ENCODE data around the gene IFT172.

IFT172 gene

GRCh38 chr2:27489118-27489497 lies 435 bp downstream of the IFT172 start:
- Histone ChIP-seq H3K4me1 (ENCODE audit: insufficient read depth, low read length) (peaks cover 11% of the 10 kb centered on the region), H3K27ac (ENCODE audit: low read depth, low read length) (peak overlapping the region; percentile 84), H3K9ac (ENCODE audit: low read length) (peak overlapping the region; percentile 77), H3K27me3 (ENCODE audit: control insufficient read depth in 1 of 2, insufficient read depth in 2 of 2, low read length in 2 of 2) (peaks cover 0 to 3% of the 10 kb centered on the region in 2 donors), H3K9me3 (ENCODE audit: low read length) (no peaks in the 10 kb centered on the region), H3K4me3 (ENCODE audit: low read depth in 1 of 2, low read length in 2 of 2) (peak overlapping the region; percentile 73 to 99), H3K36me3 (ENCODE audit: insufficient read depth, low read length) (peaks cover 12% of the 10 kb centered on the region)

DNA sequence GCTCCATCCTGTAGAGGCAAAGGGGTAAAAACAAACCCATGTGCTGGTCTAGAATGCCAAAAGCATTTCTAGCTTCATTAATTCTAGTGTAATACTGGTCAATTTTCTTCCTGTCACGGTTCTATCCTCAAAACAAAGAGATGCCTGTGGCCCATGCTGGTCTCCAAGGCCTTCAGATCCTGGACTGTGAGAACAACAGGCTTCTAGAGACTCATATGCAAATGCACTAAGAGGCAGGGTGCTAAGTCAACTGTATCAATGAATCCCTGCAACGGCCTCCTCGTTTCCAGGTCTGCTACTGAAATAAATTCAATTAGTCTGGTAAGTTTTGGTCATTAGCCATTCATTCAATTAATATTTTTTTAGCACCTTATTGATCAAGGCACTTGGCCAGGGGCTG lies 4.0 kb downstream of the IFT172 start:
- peaks cover 11% of the 10 kb centered on the region for H3K4me1 ChIP-seq (ENCODE audit: insufficient read depth, low read length)
- H3K4me3 ChIP-seq (ENCODE audit: low read depth in 1 of 2, low read length in 2 of 2), result no peak overlapping the region
- no peaks in the 10 kb centered on the region for H3K9me3 ChIP-seq (ENCODE audit: low read length)
- H3K27ac ChIP-seq (ENCODE audit: low read depth, low read length), result no peak overlapping the region
- H3K9ac ChIP-seq (ENCODE audit: low read length), result no peak overlapping the region
- H3K36me3 ChIP-seq (ENCODE audit: insufficient read depth, low read length), result peaks cover 33% of the 10 kb centered on the region
- no peaks in the 10 kb centered on the region for H3K27me3 ChIP-seq (ENCODE audit: control insufficient read depth in 1 of 2, insufficient read depth in 2 of 2, low read length in 2 of 2)

DNA sequence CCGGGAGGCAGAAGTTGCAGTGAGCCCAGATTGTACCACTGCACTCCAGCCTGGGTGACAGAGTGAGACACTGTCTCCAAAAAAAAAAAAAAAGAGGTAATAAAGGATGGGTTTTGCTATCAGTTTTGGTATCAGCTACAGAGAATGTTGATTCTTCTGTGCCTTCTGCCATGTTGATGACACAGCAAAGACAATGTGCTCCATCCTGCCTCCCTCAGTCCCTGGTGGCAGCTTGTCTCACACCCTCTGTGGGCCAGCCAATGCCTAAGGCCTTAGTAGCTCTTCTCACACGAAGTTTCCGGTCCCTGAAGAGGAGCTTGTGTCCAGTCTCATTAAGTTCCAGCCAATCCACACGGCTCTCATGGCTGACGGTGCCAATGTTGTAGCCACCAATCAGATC lies 17.6 kb downstream of the IFT172 start:
- peaks cover 25% of the 10 kb centered on the region for H3K36me3 ChIP-seq (ENCODE audit: insufficient read depth, low read length)
- H3K9ac ChIP-seq (ENCODE audit: low read length), result no peak overlapping the region
- no peaks in the 10 kb centered on the region for H3K4me1 ChIP-seq (ENCODE audit: insufficient read depth, low read length)
- H3K4me3 ChIP-seq (ENCODE audit: low read depth in 1 of 2, low read length in 2 of 2), result no peak overlapping the region
- H3K9me3 ChIP-seq (ENCODE audit: low read length), result no peaks in the 10 kb centered on the region
- H3K27me3 ChIP-seq (ENCODE audit: control insufficient read depth in 1 of 2, insufficient read depth in 2 of 2, low read length in 2 of 2), result no peaks in the 10 kb centered on the region
- H3K27ac ChIP-seq (ENCODE audit: low read depth, low read length), result no peak overlapping the region

GRCh38 chr2:27464443-27464842 lies 25.1 kb downstream of the IFT172 start:
- H3K36me3 ChIP-seq (ENCODE audit: insufficient read depth, low read length), result peaks cover 23% of the 10 kb centered on the region
- H3K27ac ChIP-seq (ENCODE audit: low read depth, low read length), result no peak overlapping the region
- H3K9ac ChIP-seq (ENCODE audit: low read length), result no peak overlapping the region
- no peaks in the 10 kb centered on the region for H3K27me3 ChIP-seq (ENCODE audit: control insufficient read depth in 1 of 2, insufficient read depth in 2 of 2, low read length in 2 of 2)
- H3K4me1 ChIP-seq (ENCODE audit: insufficient read depth, low read length), result no peaks in the 10 kb centered on the region
- H3K9me3 ChIP-seq (ENCODE audit: low read length), result no peaks in the 10 kb centered on the region
- H3K4me3 ChIP-seq (ENCODE audit: low read depth in 1 of 2, low read length in 2 of 2), result no peak overlapping the region

DNA sequence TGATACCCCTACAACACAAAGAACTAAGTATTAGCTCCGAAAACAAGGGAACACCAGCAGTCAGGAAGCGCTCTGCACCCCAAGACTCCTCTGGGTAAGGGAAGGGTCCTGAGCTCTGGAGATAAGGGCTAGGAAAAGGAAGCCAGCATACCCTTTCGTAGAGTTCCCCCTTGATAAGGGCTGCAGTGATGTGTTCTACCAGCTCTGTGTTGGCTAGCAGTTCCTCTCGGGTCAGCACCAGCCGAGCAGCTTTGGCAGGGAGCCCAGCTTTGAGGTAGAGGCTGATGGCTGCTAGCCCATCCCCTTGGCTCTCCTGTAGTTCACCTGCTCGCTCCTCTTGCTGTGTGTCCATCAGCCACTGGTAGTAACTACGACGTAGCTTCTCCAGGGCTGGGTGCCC lies 28.4 kb downstream of the IFT172 start:
- Histone ChIP-seq H3K4me1 (ENCODE audit: insufficient read depth, low read length) (no peaks in the 10 kb centered on the region), H3K27me3 (ENCODE audit: control insufficient read depth in 1 of 2, insufficient read depth in 2 of 2, low read length in 2 of 2) (no peaks in the 10 kb centered on the region), H3K27ac (ENCODE audit: low read depth, low read length) (no peak overlapping the region), H3K9me3 (ENCODE audit: low read length) (no peaks in the 10 kb centered on the region), H3K9ac (ENCODE audit: low read length) (no peak overlapping the region), H3K4me3 (ENCODE audit: low read depth in 1 of 2, low read length in 2 of 2) (no peak overlapping the region), H3K36me3 (ENCODE audit: insufficient read depth, low read length) (peaks cover 49% of the 10 kb centered on the region)

DNA sequence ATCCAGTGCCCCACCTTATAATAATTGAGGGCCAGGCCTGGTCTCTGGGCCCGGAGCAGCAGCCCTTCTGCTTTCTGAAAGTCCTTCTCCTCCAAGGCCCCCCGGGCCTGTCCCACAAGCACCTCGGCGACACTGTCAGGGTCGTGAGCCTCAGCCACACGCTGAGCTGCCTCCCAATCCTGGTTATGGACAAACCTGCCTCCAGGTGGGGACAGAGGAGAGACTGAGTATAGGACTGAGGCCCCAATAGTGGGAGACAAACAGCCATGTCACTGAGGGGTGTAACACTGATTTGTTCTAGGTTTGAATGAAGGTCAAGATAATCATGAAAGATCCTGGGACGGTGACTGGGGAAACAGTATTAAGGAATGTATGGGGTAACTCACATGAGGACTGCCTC lies 35.6 kb downstream of the IFT172 start:
- H3K27ac ChIP-seq (ENCODE audit: low read depth, low read length), result no peak overlapping the region
- no peaks in the 10 kb centered on the region for H3K4me1 ChIP-seq (ENCODE audit: insufficient read depth, low read length)
- no peaks in the 10 kb centered on the region for H3K27me3 ChIP-seq (ENCODE audit: control insufficient read depth in 1 of 2, insufficient read depth in 2 of 2, low read length in 2 of 2)
- H3K9ac ChIP-seq (ENCODE audit: low read length), result no peak overlapping the region
- no peaks in the 10 kb centered on the region for H3K9me3 ChIP-seq (ENCODE audit: low read length)
- no peak overlapping the region for H3K4me3 ChIP-seq (ENCODE audit: low read depth in 1 of 2, low read length in 2 of 2)
- H3K36me3 ChIP-seq (ENCODE audit: insufficient read depth, low read length), result peaks cover 75% of the 10 kb centered on the region

GRCh38 chr2:27451095-27451494 lies 38.4 kb downstream of the IFT172 start:
- Histone ChIP-seq H3K36me3 (ENCODE audit: insufficient read depth, low read length) (peaks cover 68% of the 10 kb centered on the region), H3K27ac (ENCODE audit: low read depth, low read length) (no peak overlapping the region), H3K4me1 (ENCODE audit: insufficient read depth, low read length) (no peaks in the 10 kb centered on the region), H3K9ac (ENCODE audit: low read length) (no peak overlapping the region), H3K27me3 (ENCODE audit: control insufficient read depth in 1 of 2, insufficient read depth in 2 of 2, low read length in 2 of 2) (no peaks in the 10 kb centered on the region), H3K4me3 (ENCODE audit: low read depth in 1 of 2, low read length in 2 of 2) (no peak overlapping the region), H3K9me3 (ENCODE audit: low read length) (no peaks in the 10 kb centered on the region)

GRCh38 chr2:27448381-27448780 lies 41.2 kb downstream of the IFT172 start:
- no peaks in the 10 kb centered on the region for H3K4me1 ChIP-seq (ENCODE audit: insufficient read depth, low read length)
- H3K27ac ChIP-seq (ENCODE audit: low read depth, low read length), result no peak overlapping the region
- H3K36me3 ChIP-seq (ENCODE audit: insufficient read depth, low read length), result peaks cover 57% of the 10 kb centered on the region
- no peaks in the 10 kb centered on the region for H3K9me3 ChIP-seq (ENCODE audit: low read length)
- no peak overlapping the region for H3K9ac ChIP-seq (ENCODE audit: low read length)
- H3K4me3 ChIP-seq (ENCODE audit: low read depth in 1 of 2, low read length in 2 of 2), result no peak overlapping the region
- no peaks in the 10 kb centered on the region for H3K27me3 ChIP-seq (ENCODE audit: control insufficient read depth in 1 of 2, insufficient read depth in 2 of 2, low read length in 2 of 2)

GRCh38 chr2:27446057-27446456 lies 43.5 kb downstream of the IFT172 start:
- Histone ChIP-seq H3K9me3 (ENCODE audit: low read length) (no peaks in the 10 kb centered on the region), H3K27me3 (ENCODE audit: control insufficient read depth in 1 of 2, insufficient read depth in 2 of 2, low read length in 2 of 2) (no peaks in the 10 kb centered on the region), H3K27ac (ENCODE audit: low read depth, low read length) (no peak overlapping the region), H3K36me3 (ENCODE audit: insufficient read depth, low read length) (peaks cover 51% of the 10 kb centered on the region), H3K4me1 (ENCODE audit: insufficient read depth, low read length) (peaks cover 5% of the 10 kb centered on the region), H3K9ac (ENCODE audit: low read length) (no peak overlapping the region), H3K4me3 (ENCODE audit: low read depth in 1 of 2, low read length in 2 of 2) (no peak overlapping the region)

DNA sequence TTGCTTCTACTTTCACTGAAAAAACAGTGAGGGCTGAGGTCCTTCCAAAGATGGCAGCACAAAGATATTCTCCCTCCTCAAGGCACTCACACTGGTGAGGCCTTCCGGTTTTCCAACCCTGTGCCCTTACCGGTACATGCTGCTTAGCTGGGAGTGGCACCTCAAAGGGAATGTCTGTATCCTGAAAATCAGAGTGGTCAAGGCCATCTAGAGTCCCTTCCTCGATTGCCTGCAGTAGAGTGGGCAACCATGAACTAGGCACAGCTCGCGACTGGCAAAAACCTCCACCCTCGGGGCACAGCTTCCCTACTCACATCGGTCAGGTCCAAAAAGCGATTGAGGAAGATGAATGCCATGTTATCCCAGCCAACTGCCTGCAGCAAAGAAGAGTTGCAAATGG lies 43.9 kb downstream of the IFT172 start:
- Histone ChIP-seq H3K4me1 (ENCODE audit: insufficient read depth, low read length) (peaks cover 5% of the 10 kb centered on the region), H3K27ac (ENCODE audit: low read depth, low read length) (no peak overlapping the region), H3K27me3 (ENCODE audit: control insufficient read depth in 1 of 2, insufficient read depth in 2 of 2, low read length in 2 of 2) (no peaks in the 10 kb centered on the region), H3K4me3 (ENCODE audit: low read depth in 1 of 2, low read length in 2 of 2) (no peak overlapping the region), H3K9ac (ENCODE audit: low read length) (no peak overlapping the region), H3K9me3 (ENCODE audit: low read length) (no peaks in the 10 kb centered on the region), H3K36me3 (ENCODE audit: insufficient read depth, low read length) (peaks cover 53% of the 10 kb centered on the region)

DNA sequence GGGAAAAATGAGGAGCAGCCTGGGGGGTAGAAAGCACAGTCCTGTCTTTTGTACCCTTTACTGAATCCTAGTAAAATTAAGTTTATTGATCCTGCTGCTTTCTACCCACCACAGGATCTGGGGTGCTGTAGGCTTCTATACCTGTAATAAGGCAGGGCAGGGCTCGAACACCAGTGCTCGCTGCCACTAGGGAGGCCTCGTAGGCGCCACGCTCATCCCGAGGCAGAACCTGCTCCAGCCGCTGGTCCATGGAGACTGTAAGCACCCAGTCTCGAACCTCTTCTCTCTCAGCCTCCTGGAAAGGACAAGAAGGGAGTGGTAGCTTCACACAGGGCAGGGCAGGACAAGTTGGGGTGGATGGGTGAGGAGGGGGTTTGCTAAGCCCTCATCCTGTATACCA lies 44.4 kb downstream of the IFT172 start:
- no peak overlapping the region for H3K27ac ChIP-seq (ENCODE audit: low read depth, low read length)
- H3K27me3 ChIP-seq (ENCODE audit: control insufficient read depth in 1 of 2, insufficient read depth in 2 of 2, low read length in 2 of 2), result no peaks in the 10 kb centered on the region
- no peaks in the 10 kb centered on the region for H3K9me3 ChIP-seq (ENCODE audit: low read length)
- H3K4me1 ChIP-seq (ENCODE audit: insufficient read depth, low read length), result peaks cover 5% of the 10 kb centered on the region
- H3K9ac ChIP-seq (ENCODE audit: low read length), result no peak overlapping the region
- H3K4me3 ChIP-seq (ENCODE audit: low read depth in 1 of 2, low read length in 2 of 2), result no peak overlapping the region
- peaks cover 57% of the 10 kb centered on the region for H3K36me3 ChIP-seq (ENCODE audit: insufficient read depth, low read length)

DNA sequence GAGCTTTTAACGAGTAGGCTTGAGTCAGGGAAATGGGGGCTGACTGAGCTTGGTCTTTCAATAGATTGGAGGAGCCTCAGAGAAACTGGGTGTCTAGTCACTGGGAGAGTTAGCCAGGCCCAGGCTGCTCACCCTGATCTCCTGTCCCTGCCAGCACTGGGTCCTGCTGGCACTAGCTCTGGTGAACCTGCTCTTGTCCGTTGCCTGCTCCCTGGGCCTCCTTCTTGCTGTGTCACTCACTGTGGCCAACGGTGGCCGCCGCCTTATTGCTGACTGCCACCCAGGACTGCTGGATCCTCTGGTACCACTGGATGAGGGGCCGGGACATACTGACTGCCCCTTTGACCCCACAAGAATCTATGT lies 46.6 kb downstream of the IFT172 start:
- H3K9me3 ChIP-seq (ENCODE audit: low read length), result no peaks in the 10 kb centered on the region
- no peak overlapping the region for H3K4me3 ChIP-seq (ENCODE audit: low read depth in 1 of 2, low read length in 2 of 2)
- peaks cover 59% of the 10 kb centered on the region for H3K36me3 ChIP-seq (ENCODE audit: insufficient read depth, low read length)
- no peak overlapping the region for H3K9ac ChIP-seq (ENCODE audit: low read length)
- H3K4me1 ChIP-seq (ENCODE audit: insufficient read depth, low read length), result peaks cover 5% of the 10 kb centered on the region
- H3K27me3 ChIP-seq (ENCODE audit: control insufficient read depth in 1 of 2, insufficient read depth in 2 of 2, low read length in 2 of 2), result no peaks in the 10 kb centered on the region
- no peak overlapping the region for H3K27ac ChIP-seq (ENCODE audit: low read depth, low read length)
